GM19023 (cell line): ENCODE results near the gene KRT9.
"Not testable (repeated sequence)": the region's sequence is repeated elsewhere in the genome, so short reads cannot be mapped to it uniquely, and the experiment has no call there.

Experiments used
- ATAC-seq: cut with Tn5 transposase; IDR thresholded peaks from one replicate; pipeline ENCODE4 v1.9.1; 2021; ENCODE audit warnings: mild to moderate bottlenecking, moderate library complexity; ENCODE audit not compliant: unreplicated experiment

The KRT9 gene, protein sequence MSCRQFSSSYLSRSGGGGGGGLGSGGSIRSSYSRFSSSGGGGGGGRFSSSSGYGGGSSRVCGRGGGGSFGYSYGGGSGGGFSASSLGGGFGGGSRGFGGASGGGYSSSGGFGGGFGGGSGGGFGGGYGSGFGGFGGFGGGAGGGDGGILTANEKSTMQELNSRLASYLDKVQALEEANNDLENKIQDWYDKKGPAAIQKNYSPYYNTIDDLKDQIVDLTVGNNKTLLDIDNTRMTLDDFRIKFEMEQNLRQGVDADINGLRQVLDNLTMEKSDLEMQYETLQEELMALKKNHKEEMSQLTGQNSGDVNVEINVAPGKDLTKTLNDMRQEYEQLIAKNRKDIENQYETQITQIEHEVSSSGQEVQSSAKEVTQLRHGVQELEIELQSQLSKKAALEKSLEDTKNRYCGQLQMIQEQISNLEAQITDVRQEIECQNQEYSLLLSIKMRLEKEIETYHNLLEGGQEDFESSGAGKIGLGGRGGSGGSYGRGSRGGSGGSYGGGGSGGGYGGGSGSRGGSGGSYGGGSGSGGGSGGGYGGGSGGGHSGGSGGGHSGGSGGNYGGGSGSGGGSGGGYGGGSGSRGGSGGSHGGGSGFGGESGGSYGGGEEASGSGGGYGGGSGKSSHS

DNA sequence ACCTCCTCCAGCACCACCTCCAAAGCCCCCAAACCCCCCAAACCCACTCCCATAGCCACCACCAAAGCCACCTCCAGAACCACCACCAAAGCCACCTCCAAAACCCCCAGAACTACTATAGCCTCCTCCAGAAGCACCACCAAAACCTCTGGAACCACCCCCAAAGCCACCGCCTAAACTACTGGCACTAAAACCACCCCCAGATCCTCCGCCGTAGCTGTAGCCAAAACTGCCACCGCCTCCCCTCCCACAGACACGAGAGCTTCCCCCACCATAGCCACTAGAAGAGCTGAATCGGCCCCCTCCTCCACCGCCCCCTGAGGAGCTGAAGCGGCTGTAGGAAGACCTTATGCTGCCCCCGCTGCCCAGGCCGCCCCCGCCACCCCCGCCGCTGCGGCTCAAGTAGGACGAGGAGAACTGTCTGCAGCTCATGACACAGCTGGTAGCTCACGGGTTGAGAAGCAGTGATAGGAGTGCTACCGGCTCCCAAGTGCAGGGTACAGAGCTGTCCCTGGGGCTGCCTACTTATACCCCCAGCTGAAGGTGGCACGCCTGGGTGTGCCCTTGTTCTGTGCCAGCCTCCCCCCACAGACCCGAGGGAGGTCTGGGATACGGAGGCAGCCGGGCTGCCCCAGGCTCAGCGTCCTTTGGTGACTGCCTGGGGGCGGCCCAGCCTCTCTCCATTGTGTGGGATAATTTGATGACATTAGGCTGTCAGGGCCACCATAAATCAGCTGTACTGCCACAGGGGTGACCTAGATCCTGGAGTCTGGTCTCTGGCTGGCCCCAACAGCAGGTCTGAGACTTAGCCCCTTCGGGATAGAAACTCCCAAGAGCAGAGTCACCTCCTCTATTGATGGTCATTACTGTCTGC lies at the start of gene KRT9:
KRT9 (minus strand) TSS at position 499 of the 874 bp plus-strand sequence; CDS start at position 432, 67 bp downstream.
- ATAC-seq: no peak

DNA sequence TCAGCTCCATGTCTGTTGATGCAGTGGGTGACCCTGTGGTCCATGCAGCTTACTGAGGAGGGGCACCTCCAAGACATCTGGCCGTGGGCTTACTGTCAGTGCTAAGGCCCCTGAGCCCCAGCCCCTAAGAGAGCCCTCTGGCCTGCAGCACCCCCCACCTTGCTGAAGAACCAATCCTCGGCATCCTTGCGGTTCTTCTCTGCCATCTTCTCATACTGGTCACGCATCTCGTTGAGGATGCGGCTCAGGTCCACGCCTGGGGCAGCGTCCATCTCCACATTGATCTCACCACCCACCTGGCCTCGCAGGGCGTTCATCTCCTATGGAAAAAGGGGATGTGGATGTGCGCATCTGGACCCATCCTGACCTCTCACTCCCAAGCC lies 49.6 kb upstream of the KRT9 start:
- ATAC-seq: not testable (repeated sequence)

DNA sequence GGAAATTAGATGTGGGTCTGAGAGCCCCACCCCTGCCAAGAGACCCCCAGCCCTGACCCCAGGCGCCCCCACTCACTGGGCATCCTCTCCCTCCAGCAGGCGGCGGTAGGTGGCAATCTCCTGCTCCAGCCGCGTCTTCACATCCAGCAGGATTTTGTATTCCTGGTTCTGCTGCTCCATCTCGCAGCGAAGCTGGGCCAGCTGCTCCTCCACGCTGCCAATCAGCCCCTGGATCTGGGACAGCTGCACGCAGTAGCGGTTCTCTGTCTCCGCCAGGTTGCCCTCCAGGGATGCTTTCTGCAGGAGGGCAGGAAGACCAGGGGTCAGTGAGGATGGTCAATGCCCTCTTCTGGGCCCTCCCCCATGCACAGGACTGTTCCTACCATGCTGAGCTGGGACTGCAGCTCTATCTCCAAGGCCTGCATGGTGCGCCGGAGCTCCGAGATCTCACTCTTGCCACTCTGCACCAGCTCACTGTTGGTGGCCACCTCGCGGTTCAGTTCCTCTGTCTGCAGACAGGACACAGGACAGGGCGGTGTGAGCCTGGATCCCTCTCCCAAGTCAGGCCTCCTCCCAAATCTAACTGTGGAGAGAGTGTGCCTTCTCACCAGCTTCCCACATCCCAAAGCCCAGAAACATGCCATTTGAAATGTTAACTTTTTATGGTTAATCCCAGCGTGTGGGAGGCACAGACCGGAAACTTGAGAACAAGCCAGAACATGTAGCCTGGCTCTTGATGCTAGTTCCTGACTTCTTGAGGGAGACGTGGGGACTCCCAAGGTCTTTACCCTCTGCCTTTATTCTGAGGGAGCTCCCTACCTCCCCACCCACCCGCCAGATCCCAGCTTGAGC lies 49.0 kb upstream of the KRT9 start:
- no peak for ATAC-seq

DNA sequence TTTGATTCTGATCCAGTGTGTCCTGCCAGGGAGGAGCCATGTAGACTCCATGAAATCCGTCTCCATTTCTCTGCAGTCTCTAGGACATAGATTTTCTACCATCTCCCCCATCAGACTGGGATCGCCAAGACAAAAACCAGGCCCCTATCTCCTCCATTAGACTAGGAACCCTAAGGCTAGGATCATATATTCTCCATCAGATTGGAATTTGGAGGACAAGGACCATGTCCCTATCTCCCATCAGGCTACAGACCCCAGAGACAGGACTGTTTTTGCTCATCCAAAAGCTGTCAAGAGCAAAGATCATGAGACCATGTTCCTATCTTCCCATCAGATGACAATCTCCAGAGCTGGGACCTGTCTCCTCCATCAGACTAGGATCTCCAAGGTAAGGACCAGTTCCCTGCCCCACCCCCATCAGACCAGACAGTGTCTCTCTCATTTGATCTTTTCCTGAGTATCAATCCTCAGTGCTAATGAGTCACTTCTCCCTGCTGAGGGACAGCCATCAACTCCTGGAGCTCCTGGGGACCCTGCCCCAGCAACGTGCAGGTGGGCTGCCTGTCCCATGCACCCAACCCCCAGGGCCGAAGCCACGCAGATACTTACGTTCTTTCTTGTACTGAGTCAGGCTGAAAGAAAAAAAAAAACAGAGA lies 48.2 kb upstream of the KRT9 start:
- ATAC-seq: not testable (repeated sequence)

DNA sequence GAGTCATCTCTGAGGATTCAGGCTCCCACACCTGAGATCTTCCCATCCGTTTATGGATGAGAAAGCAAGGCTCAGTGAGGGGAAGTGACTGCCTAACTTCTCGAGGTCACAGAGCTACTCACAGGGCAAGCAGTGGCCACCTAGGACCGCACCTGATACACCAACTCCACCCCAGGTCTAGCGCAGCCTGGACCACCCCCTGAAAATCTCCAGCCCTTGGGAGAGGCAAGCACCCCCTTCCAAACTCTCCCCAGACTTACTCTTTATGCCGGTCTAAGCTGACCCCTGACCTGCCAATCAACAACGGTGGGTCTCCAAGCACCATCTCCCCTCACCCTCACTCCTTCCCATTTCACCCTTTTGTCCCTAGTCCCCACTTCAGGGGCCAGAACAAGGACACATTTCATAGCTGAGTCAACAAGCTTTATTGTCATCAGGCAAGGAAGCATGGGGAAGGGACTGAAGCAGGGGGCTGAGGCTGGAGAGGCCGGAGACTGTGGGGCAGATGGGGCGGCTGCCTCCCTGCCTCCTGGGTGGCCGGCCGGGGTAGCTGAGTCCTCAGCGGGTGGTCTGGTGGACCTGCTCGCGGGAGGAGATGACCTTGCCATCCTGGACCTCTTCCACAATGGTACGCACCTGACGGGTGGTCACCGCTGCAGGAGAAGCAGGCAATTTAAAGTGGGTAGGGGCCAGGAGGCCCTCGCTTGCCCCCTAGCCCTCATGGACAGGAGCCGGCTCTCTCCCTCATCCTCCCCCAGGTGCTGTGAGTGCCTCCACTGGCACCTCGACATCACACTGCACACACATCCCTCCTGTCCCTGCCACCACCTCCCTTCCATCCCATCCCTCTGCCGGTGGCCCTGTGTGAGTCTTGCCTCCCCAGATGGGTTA lies 47.4 kb upstream of the KRT9 start:
- ATAC-seq: no peak

DNA sequence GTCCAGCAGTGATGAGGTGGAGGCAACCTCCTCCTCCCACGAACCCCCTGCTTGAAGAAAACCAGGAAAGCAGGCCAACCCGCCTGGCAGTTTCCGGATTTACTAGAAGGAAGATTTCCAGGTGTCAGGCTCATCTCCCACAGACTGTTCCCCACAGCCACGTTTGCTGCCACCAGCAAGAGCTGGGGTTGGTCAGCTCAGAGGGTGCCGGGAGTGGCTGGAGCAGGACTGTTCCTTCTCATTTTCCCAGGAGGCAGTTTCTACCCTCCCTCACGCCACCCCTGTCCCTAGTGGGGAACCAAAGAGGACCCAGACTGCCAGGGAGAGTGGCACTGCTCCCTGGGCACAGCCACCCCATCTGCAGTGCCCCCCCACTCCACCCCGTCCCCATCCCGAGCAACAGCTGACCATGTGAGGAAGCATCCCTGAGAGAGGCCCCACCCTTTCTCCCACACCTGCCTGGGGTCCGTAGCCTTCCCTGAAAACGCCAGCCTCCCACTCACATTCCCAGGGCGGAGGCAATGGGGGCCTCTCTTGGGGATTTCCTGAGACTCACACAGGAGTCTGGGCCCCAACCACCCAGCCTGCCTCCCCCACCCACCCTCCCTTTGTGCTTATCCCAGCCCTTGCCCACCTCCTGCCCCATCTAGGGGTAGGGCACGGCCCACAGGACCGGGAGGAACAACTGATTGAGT lies 46.6 kb upstream of the KRT9 start:
- no peak for ATAC-seq

DNA sequence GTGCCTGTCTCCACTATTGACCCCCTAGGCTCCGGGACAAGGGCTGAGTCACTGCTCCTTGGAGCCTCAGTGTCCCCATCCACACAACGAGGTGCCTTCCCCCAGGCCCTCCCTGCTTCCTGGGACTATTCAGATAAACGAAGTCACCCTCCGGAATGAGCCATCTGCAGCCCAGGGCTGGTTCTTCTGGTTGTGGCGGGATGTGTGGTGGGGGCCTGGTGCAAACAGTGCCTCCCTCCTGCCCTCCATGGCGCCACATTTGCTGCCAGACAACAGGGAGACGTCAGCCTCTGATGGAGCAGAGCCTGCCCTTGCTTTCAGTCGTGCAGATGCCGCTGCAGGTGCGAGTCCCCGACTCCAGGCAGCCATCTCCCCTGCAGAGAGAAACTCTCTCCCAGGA lies 45.8 kb upstream of the KRT9 start:
- no peak for ATAC-seq

DNA sequence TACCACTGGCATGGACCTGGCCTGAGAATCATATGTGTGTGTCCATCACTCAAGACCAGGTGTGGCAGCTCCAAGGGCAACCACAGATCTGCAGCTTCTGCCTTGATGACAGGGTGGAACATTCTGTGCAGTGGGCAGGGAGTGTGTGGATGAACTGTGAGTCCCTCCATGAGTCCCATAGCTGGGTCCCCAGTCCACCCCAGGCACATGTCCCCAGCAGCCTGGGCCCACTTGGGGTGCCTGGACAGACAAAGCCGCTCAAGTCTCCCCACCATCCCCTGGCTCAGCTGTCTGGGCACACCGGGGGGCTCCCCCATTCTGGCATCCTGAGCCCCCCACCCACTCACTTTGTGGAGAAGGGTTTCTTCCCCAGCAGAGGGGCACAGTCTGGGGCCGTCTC lies 45.3 kb upstream of the KRT9 start:
- ATAC-seq: no peak

DNA sequence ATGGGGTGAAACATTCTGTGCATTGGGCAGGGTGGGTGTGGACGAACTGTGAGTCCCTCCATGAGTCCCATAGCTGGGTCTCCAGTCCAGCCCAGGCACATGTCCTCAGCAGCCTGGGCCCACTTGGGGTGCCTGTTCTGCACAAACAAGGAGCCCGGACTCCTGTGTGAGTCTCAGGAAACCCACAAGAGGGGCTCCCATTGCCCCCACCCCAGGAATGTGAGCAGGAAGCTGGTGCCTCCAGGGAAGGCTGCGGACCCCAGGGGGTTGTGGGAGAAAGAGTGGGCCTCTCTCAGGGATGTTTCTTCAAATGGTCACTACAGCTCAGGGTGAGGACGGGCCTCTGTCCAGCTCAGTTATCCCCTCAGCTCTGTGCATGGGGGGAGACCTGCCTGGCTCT lies 44.6 kb upstream of the KRT9 start:
- not testable (repeated sequence) for ATAC-seq

DNA sequence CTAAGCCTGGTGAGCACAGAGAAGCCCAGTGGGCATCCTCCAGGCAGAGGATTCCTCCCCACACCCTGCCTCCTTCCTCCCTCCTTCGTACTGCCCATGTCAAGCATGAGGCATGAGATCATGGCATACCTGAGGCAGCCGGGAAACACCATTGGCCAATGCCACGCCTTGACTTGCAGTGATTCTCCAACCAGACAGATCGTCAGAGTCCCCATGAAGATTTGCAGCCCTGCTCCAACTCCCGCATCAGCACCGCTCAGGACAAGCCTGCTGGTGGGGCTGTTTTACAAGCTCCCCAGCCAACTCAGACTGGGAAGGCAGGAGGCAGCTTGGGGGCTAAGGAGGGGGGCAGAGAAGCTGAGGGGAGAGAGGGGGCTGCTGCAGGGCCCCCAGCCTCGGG lies 43.6 kb upstream of the KRT9 start:
- ATAC-seq: no peak

DNA sequence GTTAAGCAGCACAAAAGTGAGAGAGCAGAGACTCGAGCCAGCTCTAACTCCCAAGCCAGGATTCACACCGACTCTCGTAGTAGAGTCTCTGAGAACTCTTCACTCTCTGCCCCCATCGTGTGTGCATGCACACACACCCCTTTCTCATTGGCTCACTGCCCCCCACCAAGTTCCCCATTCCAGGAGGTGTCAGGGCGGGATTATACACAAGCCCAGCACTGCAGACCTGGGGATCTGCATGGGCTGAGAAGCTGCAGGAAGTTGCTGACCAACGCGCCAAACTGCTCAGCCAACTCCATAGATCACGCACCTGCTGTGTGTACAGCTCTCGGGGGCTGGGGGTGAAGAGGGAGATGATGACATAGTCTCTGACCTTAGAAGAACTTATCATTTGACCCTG lies 42.9 kb upstream of the KRT9 start:
- not testable (repeated sequence) for ATAC-seq

DNA sequence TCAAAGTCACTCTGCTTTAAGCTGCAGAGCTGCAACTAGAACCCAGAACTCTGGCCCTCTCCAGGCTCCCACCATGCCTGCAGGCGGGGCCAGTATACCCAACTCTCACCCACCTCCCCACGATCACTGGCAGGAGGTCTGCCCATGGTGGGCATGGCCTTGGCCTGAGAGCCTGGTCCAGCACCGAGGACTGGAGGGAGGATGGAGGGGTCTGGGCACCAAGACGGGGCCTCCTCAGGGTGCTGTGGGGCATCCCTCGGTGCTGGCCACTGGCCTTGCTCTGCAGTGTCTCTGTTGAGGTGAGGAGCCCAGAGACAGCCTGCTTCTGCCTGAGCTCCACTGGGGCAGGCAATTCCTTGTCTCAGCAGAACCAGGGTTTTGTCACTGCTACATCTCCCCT lies 42.2 kb upstream of the KRT9 start:
- ATAC-seq: no peak

DNA sequence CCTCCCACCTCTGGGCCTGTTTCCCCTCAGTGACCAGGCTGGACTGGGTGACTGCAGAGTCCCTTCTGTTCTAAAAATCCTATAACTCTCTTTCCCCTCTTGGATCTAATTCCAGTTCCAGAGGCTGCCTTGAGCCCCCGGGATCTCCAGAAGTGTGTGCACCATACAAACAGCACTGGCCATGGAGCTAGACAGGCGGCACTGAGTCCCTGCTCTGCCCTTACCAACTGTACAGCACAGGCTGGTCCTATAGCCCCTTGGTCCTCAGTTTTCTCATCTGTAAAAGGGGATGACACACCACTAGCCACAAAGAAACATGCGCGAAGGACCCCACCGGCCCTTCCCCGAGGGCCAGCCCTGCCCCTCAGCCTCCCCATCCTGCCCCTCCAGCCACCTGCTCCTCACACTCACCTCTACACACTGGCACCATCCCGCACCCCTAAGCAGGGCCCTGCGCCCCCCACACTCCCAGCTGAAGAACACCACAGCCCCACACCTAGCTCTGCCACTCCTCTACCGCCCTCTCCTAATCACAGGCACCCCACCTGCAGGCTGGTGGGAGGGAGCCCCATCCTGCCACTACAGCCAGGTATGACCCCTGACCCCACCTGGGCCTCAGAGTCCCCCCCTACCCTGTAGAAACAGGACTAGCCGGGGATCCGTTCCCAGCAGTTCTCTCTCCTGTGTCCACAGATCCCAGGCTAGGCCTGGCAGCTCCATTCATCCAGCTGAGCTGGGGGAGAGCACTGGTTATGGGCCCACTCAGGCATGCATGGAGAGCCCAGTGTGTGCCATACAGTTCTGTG lies 41.6 kb upstream of the KRT9 start:
- ATAC-seq: no peak

DNA sequence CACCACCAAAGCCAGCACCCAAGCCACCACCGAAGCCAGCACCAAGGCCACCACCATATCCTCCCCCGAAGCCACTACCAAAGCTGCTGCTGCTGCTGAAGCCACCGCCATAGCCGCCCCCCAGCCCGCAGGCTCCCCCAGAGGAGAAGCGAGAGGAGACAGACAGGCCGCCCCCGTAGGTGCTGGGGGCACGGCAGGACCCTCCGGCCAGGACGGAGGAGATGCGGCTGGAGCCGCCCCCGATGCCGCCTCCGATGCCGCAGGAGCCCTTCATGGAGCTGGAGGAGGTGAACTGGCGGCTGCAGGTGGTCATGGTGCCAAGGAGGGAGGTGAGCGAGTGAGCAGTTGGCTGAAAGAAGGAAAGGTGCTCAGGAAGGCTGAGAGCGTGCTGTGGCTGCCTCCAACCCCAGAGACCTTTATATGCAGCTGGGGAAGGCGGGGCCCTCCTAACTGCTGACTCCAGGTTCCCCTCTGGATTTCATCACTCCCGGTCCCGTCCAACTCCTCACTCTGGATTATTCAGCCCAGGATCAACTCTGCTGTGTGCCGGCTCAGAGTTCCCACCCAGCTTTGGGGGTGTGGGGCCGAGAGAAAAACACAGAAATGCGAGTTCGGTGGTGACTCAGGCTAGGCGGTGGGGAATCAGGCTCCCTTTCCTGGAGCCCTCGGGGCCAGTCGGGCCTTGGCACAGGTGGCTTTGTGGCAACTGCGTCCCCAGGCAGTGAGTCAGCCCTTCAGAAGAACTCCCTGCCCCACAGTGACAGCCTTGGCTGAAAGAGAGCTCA lies 40.7 kb upstream of the KRT9 start, which contains the start of gene KRT16:
KRT16 (minus strand) TSS at position 392 of the 785 bp plus-strand sequence; CDS start at position 313, 79 bp downstream.
- ATAC-seq: not testable (repeated sequence)

DNA sequence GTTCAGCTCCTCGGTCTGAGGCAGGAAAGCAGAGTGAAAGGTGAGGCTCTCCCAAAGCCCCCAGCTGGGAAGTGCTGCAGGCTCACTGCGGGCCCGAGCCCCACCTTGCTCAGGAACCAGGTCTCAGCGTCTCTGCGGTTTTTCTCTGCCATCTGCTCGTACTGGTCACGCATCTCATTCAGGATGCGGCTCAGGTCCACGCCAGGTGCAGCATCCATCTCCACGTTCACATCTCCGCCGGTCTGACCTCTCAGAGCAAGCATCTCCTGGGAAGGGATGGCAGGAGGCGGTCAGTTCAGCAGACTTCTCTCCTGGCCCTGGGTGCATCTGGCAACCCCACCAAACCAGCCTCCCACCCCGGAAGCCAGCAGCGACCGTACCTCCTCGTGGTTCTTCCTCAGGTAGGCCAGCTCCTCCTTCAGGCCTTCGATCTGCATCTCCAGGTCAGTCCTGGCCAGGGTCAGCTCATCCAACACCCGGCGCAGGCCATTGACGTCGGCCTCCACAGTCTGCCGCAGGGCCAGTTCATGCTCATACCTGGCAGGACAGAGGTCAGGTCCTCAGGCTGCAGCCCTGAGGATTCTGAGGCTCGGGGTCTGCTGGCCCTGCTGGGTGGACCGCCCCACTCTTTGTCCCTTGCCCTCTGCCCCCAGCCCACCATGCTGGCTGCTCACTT lies 39.2 kb upstream of the KRT9 start:
- no peak for ATAC-seq

DNA sequence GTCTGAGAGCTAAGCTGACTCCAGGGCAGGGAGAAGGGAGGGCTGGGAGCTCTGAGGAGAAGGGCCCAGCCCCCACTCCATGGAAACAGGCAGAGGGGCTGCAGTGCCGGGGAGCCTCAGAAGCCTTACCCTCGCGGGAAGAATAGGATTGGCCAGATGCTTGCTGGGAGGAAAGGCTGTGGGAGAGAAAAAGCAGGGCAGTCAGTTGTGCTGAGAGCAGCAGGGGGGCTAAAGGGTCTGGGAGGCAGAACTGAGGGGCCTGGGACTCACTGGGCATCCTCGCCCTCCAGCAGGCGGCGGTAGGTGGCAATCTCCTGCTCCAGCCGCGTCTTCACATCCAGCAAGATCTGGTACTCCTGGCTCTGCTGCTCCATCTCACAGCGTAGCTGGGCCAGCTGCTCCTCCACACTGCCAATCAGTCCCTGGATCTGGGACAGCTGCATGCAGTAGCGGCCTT lies 38.2 kb upstream of the KRT9 start:
- ATAC-seq: not testable (repeated sequence)
